ENCODE data around the gene NEK5. TPM values are rescaled to one million over a fixed set of nuclear protein-coding genes. Genes with fewer than 3 reads are reported as not detected.

The NEK5 gene
- total and polyA plus RNA-seq, 2 experiments from 2014 or later: 0.73 to 1.3 TPM

DNA sequence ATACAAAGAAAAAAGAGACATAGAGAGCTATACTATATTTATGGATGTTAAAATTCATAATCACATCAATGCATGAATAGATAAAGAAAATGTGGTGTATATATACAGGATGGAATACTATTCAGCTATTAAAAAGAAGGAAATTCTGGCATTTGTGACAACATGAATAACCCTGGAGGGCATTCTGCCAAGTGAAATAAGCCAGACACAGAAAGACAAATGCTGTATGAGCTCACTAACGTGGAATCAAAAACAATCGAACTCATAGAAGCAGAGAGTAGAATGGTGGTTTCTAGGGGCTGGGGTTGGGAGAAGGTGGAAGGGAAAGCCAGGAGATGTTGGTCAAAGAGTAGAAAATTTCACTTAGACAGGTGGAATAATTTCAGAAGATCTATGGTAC, 80.4 kb downstream of the NEK5 start:
- H3K36me3 ChIP-seq (ENCODE audit: insufficient read depth): no peaks in the 10 kb centered on the region
- H3K79me2 ChIP-seq (replicated peaks; ENCODE audit: insufficient read depth): no peaks in the 10 kb centered on the region
- no peak for DNase-seq (ENCODE audit: low spot score)
- TF ChIP-seq JUNB (IDR thresholded peaks at IDR 0.05; ENCODE audit: unreplicated experiment) (no peak), NANOG (IDR thresholded peaks at IDR 0.05; ENCODE audit: borderline replicate concordance) (no peak), STAT1 (IDR thresholded peaks at IDR 0.05; ENCODE audit: unreplicated experiment) (no peak), POLR2AphosphoS5 (IDR thresholded peaks at IDR 0.05; ENCODE audit: low read depth) (no peak), ZNF331 (CRISPR knock-in tag; IDR thresholded peaks at IDR 0.05; ENCODE audit: low read depth) (no peak), EZH2 (IDR thresholded peaks at IDR 0.05; ENCODE audit: low read depth, unreplicated experiment) (no peak), ZNF114 (CRISPR knock-in tag; IDR thresholded peaks at IDR 0.05) (no peak), EZH2phosphoT487 (IDR thresholded peaks at IDR 0.05; ENCODE audit: unreplicated experiment) (no peak)
- TF ChIP-seq, protein P1, sequence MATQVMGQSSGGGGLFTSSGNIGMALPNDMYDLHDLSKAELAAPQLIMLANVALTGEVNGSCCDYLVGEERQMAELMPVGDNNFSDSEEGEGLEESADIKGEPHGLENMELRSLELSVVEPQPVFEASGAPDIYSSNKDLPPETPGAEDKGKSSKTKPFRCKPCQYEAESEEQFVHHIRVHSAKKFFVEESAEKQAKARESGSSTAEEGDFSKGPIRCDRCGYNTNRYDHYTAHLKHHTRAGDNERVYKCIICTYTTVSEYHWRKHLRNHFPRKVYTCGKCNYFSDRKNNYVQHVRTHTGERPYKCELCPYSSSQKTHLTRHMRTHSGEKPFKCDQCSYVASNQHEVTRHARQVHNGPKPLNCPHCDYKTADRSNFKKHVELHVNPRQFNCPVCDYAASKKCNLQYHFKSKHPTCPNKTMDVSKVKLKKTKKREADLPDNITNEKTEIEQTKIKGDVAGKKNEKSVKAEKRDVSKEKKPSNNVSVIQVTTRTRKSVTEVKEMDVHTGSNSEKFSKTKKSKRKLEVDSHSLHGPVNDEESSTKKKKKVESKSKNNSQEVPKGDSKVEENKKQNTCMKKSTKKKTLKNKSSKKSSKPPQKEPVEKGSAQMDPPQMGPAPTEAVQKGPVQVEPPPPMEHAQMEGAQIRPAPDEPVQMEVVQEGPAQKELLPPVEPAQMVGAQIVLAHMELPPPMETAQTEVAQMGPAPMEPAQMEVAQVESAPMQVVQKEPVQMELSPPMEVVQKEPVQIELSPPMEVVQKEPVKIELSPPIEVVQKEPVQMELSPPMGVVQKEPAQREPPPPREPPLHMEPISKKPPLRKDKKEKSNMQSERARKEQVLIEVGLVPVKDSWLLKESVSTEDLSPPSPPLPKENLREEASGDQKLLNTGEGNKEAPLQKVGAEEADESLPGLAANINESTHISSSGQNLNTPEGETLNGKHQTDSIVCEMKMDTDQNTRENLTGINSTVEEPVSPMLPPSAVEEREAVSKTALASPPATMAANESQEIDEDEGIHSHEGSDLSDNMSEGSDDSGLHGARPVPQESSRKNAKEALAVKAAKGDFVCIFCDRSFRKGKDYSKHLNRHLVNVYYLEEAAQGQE (IDR thresholded peaks at IDR 0.05; ENCODE audit: unreplicated experiment): no peak
- TF ChIP-seq, protein P2, sequence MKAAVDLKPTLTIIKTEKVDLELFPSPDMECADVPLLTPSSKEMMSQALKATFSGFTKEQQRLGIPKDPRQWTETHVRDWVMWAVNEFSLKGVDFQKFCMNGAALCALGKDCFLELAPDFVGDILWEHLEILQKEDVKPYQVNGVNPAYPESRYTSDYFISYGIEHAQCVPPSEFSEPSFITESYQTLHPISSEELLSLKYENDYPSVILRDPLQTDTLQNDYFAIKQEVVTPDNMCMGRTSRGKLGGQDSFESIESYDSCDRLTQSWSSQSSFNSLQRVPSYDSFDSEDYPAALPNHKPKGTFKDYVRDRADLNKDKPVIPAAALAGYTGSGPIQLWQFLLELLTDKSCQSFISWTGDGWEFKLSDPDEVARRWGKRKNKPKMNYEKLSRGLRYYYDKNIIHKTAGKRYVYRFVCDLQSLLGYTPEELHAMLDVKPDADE (IDR thresholded peaks at IDR 0.05): no peak
- TF ChIP-seq, protein P3, sequence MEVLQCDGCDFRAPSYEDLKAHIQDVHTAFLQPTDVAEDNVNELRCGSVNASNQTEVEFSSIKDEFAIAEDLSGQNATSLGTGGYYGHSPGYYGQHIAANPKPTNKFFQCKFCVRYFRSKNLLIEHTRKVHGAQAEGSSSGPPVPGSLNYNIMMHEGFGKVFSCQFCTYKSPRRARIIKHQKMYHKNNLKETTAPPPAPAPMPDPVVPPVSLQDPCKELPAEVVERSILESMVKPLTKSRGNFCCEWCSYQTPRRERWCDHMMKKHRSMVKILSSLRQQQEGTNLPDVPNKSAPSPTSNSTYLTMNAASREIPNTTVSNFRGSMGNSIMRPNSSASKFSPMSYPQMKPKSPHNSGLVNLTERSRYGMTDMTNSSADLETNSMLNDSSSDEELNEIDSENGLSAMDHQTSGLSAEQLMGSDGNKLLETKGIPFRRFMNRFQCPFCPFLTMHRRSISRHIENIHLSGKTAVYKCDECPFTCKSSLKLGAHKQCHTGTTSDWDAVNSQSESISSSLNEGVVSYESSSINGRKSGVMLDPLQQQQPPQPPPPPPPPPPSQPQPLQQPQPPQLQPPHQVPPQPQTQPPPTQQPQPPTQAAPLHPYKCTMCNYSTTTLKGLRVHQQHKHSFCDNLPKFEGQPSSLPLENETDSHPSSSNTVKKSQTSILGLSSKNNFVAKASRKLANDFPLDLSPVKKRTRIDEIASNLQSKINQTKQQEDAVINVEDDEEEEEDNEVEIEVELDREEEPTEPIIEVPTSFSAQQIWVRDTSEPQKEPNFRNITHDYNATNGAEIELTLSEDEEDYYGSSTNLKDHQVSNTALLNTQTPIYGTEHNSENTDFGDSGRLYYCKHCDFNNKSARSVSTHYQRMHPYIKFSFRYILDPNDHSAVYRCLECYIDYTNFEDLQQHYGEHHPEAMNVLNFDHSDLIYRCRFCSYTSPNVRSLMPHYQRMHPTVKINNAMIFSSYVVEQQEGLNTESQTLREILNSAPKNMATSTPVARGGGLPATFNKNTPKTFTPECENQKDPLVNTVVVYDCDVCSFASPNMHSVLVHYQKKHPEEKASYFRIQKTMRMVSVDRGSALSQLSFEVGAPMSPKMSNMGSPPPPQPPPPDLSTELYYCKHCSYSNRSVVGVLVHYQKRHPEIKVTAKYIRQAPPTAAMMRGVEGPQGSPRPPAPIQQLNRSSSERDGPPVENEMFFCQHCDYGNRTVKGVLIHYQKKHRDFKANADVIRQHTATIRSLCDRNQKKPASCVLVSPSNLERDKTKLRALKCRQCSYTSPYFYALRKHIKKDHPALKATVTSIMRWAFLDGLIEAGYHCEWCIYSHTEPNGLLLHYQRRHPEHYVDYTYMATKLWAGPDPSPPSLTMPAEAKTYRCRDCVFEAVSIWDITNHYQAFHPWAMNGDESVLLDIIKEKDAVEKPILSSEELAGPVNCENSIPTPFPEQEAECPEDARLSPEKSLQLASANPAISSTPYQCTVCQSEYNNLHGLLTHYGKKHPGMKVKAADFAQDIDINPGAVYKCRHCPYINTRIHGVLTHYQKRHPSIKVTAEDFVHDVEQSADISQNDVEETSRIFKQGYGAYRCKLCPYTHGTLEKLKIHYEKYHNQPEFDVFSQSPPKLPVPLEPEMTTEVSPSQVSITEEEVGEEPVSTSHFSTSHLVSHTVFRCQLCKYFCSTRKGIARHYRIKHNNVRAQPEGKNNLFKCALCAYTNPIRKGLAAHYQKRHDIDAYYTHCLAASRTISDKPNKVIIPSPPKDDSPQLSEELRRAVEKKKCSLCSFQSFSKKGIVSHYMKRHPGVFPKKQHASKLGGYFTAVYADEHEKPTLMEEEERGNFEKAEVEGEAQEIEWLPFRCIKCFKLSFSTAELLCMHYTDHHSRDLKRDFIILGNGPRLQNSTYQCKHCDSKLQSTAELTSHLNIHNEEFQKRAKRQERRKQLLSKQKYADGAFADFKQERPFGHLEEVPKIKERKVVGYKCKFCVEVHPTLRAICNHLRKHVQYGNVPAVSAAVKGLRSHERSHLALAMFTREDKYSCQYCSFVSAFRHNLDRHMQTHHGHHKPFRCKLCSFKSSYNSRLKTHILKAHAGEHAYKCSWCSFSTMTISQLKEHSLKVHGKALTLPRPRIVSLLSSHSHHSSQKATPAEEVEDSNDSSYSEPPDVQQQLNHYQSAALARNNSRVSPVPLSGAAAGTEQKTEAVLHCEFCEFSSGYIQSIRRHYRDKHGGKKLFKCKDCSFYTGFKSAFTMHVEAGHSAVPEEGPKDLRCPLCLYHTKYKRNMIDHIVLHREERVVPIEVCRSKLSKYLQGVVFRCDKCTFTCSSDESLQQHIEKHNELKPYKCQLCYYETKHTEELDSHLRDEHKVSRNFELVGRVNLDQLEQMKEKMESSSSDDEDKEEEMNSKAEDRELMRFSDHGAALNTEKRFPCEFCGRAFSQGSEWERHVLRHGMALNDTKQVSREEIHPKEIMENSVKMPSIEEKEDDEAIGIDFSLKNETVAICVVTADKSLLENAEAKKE (CRISPR knock-in tag; IDR thresholded peaks at IDR 0.05): no peak
- H3K27me3 Mint-ChIP-seq (ENCODE audit: insufficient read depth, low read depth, poor library complexity): peaks cover 1% of the 10 kb centered on the region
- H3K9me2 ChIP-seq (ENCODE audit: insufficient read depth): peaks cover 5% of the 10 kb centered on the region; the same call in 1 of the 2 replicates
- H3K4me1 ChIP-seq (ENCODE audit: insufficient read depth): peaks cover 14% of the 10 kb centered on the region; the same call in 1 of the 2 replicates
- ATAC-seq: no peak
- no peak overlapping the region for H2AFZ ChIP-seq
- no peaks in the 10 kb centered on the region for H4K20me1 ChIP-seq (replicated peaks; ENCODE audit: insufficient read depth)
- no peak overlapping the region for H3K4me3 Mint-ChIP-seq
- H3K36me3 Mint-ChIP-seq (ENCODE audit: low read depth): no peaks in the 10 kb centered on the region
- no peaks in the 10 kb centered on the region for H3F3A ChIP-seq (replicated peaks; ENCODE audit: low read depth)
- no peak overlapping the region for H3K4me3 ChIP-seq
- H3K4me1 Mint-ChIP-seq: peaks cover 16% of the 10 kb centered on the region
- H3K9me3 Mint-ChIP-seq: no peaks in the 10 kb centered on the region
- H3K27me3 ChIP-seq (ENCODE audit: insufficient read depth): no peaks in the 10 kb centered on the region
- no peak overlapping the region for H3K4me2 ChIP-seq
- no peak overlapping the region for H3K27ac Mint-ChIP-seq
- no peak overlapping the region for H3K27ac ChIP-seq (ENCODE audit: low read depth)

Measured in GM23338 (cell line).